Measurements from ENCODE around the gene EZR.

DNA sequence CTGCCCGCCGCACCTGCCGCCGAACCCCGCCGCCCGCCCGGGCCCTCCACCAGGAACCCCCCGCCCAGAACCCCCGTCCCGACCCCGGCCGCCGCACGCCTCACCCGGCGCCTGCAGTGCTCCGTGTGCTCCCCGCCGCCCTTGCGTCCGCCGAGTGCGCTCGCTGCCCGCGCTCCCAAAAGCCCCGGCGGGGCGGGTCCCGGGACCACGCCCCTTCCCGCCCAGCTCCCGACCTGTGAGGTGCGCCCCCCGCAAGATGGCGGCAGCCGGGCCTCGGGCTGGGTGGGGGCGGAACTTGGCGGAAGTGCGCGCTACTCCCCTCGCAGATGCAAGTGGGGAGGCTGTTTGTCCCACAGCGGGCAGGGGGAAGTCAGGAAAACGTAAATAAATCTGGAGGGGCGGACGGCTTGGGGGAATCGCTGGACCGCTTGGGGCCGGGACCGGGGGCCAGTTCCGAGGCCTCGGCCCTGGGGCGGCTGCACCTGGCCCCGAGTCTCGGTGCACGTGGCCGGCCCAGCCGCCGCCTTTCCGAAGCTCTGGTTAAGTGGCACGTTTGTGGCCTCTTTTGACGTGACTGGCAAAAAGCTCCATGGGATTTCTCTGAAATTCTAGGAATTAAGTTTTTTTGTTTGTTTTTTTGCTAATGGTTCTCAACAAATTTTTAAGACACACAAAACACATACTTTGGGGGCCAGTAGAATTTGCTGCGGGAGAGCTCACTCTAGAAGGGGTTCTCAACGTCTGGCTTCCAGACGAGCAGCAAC lies at the start of gene EZR:
- TF ChIP-seq POLR2A (IDR thresholded peaks at IDR 0.05; ENCODE audit: low read length) (peak; percentile 66), GATA1 (IDR thresholded peaks at IDR 0.05; ENCODE audit: low read depth, low read length) (no peak)
